Hepatocyte (in vitro differentiated cells): Measurements from ENCODE around the gene RASSF8.
"Not testable (repeated sequence)": the region's sequence is repeated elsewhere in the genome, so short reads cannot be mapped to it uniquely, and the experiment has no call there.

Experiments used
- EZH2 ChIP-seq: fragments of 200-600 bp; sonication (generic); IDR thresholded peaks from 2 replicates; pipeline ENCODE4 v1.6.1; 2016; ENCODE audit warnings: antibody characterized with exemption, mild to moderate bottlenecking, borderline replicate concordance
- EZH2phosphoT487 ChIP-seq: fragments of 200-600 bp; sonication (generic); IDR thresholded peaks from one replicate; pipeline ENCODE4 v1.6.1; 2018; ENCODE audit warnings: antibody characterized with exemption, mild to moderate bottlenecking, low read depth, moderate library complexity; ENCODE audit not compliant: unreplicated experiment, severe bottlenecking
- TF ChIP-seq, protein P1 (sequence below): fragments of 200-600 bp; sonication (generic); IDR thresholded peaks from 2 replicates; pipeline ENCODE4 v1.5.1; 2016; ENCODE audit warnings: antibody characterized with exemption, mild to moderate bottlenecking; ENCODE audit not compliant: poor library complexity

DNA sequence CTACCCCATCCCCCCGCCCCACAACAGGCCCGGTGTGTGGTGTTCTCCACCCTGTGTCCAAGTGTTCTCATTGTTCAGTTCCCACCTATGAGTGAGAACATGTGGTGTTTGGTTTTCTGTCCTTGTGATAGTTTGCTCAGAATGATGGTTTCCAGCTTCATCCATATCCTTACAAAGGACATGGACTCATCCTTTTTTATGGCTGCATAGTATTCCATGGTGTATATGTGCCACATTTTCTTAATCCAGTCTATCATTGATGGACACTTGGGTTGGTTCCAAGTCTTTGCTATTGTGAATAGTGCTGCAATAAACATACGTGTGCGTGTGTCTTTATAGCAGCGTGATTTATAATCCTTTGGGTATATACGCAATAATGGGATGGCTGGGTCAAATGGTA is 98.8 kb downstream of the RASSF8 start:
- TF ChIP-seq, protein P1, sequence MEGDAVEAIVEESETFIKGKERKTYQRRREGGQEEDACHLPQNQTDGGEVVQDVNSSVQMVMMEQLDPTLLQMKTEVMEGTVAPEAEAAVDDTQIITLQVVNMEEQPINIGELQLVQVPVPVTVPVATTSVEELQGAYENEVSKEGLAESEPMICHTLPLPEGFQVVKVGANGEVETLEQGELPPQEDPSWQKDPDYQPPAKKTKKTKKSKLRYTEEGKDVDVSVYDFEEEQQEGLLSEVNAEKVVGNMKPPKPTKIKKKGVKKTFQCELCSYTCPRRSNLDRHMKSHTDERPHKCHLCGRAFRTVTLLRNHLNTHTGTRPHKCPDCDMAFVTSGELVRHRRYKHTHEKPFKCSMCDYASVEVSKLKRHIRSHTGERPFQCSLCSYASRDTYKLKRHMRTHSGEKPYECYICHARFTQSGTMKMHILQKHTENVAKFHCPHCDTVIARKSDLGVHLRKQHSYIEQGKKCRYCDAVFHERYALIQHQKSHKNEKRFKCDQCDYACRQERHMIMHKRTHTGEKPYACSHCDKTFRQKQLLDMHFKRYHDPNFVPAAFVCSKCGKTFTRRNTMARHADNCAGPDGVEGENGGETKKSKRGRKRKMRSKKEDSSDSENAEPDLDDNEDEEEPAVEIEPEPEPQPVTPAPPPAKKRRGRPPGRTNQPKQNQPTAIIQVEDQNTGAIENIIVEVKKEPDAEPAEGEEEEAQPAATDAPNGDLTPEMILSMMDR = not testable (repeated sequence)
- TF ChIP-seq EZH2phosphoT487, EZH2: not testable (repeated sequence)
